ENCODE results near the gene ACTA2.

ACTA2 gene

GRCh38 chr10:88903715-88904114 is 48.9 kb downstream of the ACTA2 start:
- in situ Hi-C loops (cut with MboI; ENCODE audit: low pct_unique_long_range_greater_than_20kb, low sequenced_read_pairs, unreplicated experiment), result no loop called here
- TF ChIP-seq, protein P1, sequence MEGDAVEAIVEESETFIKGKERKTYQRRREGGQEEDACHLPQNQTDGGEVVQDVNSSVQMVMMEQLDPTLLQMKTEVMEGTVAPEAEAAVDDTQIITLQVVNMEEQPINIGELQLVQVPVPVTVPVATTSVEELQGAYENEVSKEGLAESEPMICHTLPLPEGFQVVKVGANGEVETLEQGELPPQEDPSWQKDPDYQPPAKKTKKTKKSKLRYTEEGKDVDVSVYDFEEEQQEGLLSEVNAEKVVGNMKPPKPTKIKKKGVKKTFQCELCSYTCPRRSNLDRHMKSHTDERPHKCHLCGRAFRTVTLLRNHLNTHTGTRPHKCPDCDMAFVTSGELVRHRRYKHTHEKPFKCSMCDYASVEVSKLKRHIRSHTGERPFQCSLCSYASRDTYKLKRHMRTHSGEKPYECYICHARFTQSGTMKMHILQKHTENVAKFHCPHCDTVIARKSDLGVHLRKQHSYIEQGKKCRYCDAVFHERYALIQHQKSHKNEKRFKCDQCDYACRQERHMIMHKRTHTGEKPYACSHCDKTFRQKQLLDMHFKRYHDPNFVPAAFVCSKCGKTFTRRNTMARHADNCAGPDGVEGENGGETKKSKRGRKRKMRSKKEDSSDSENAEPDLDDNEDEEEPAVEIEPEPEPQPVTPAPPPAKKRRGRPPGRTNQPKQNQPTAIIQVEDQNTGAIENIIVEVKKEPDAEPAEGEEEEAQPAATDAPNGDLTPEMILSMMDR (IDR thresholded peaks at IDR 0.05; ENCODE audit: extremely low read depth, insufficient read depth, missing control alignments), result no peak
- no peak for DNase-seq (ENCODE audit: low spot score)

DNA sequence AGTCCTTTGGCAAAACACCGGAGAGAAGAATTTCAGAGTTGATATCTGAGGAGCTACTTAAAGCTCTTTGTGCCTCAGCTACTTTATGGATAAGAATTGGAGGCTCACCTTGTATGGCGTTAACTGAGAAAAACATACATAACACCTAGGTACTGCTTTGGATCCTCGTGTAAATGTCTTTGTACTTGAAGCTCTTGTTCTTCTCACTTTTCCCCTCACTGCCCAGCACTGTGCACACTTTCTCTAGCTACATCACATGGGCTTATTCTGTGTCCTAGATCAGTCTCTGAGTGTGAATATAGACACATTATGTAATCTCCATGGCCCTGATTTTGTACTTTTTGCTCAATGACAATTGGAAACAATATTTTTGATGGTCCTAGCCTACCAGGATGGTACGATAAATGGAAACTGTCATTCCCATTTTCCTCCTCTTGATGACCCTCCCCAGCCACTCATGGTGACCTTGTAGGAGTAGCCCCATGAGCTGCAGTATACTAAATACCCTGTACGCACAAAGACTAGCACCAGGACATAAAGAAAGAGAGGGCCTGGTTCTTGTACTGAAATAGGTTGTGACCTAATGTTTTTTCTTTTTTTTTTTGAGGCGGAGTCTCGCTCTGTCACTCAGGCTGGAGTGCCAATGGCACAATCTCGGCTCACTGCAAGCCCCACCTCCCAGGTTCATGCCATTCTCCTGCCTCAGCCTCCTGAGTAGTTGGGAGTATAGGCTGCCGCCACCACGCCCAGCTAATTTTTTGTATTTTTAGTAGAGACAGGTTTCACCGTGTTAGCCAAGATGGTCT is 50.4 kb downstream of the ACTA2 start:
- TF ChIP-seq, protein P1 (IDR thresholded peaks at IDR 0.05; ENCODE audit: extremely low read depth, insufficient read depth, missing control alignments), result no peak
- in situ Hi-C loops (cut with MboI; ENCODE audit: low pct_unique_long_range_greater_than_20kb, low sequenced_read_pairs, unreplicated experiment), result no loop called here
- DNase-seq (ENCODE audit: low spot score), result no peak

GRCh38 chr10:88901206-88901983 is 51.2 kb downstream of the ACTA2 start:
- DNase-seq (ENCODE audit: low spot score), result peak; percentile 37
- in situ Hi-C loops (cut with MboI; ENCODE audit: low pct_unique_long_range_greater_than_20kb, low sequenced_read_pairs, unreplicated experiment), result no loop called here
- TF ChIP-seq, protein P1 (IDR thresholded peaks at IDR 0.05; ENCODE audit: extremely low read depth, insufficient read depth, missing control alignments), result no peak

DNA sequence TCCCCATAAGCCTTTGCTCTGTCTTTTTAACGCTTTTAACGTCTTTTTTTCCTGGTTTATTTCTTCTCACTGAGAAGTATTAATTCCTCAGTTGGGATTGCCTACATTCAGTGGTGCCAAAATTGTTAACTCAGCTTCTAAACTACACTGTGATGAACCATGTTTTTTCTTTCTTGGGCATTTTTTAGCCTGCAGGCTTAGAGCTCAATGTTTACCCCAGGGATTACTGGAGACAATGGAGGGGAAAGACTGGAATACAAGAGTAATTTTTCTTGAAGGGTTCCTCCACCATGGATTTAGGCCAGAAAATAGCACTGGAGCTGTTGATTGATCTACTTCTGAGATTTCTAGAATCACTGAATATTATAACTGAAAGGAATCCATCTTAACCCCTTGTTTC is 52.7 kb downstream of the ACTA2 start:
- in situ Hi-C loops (cut with MboI; ENCODE audit: low pct_unique_long_range_greater_than_20kb, low sequenced_read_pairs, unreplicated experiment), result no loop called here
- TF ChIP-seq, protein P1 (IDR thresholded peaks at IDR 0.05; ENCODE audit: extremely low read depth, insufficient read depth, missing control alignments), result no peak
- DNase-seq (ENCODE audit: low spot score), result no peak

- in situ Hi-C loops (cut with MboI; ENCODE audit: low pct_unique_long_range_greater_than_20kb, low sequenced_read_pairs, unreplicated experiment), result no loop called here
- TF ChIP-seq, protein P1 (IDR thresholded peaks at IDR 0.05; ENCODE audit: extremely low read depth, insufficient read depth, missing control alignments), result no peak
- DNase-seq (ENCODE audit: low spot score), result no peak
Measured at GRCh38 chr10:88898727-88899126, 53.8 kb downstream of the ACTA2 start.

GRCh38 chr10:88896994-88897853 is 55.3 kb downstream of the ACTA2 start:
- DNase-seq (ENCODE audit: low spot score), result no peak
- TF ChIP-seq, protein P1 (IDR thresholded peaks at IDR 0.05; ENCODE audit: extremely low read depth, insufficient read depth, missing control alignments), result no peak
- in situ Hi-C loops (cut with MboI; ENCODE audit: low pct_unique_long_range_greater_than_20kb, low sequenced_read_pairs, unreplicated experiment), result no loop called here
